Measurements from ENCODE around the gene PNLIPRP3.

Gene PNLIPRP3

DNA sequence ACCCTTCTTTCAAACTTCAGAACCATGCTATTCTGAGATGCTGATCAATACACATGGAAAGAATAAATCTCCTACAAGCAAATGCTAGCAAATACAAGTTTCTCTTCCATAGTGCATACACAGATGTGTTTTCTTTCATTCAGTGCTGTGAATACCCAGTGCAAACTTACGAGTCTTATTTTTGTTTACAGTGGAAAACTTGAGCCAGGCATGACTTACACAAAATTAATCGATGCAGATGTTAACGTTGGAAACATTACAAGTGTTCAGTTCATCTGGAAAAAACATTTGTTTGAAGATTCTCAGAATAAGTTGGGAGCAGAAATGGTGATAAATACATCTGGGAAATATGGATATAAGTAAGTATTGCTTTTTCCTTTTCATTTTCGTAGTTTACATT lies 48.8 kb downstream of the PNLIPRP3 start:
- Histone ChIP-seq H3K9ac (ENCODE audit: low read length) (no peak overlapping the region), H3K27ac (ENCODE audit: low read length) (no peak overlapping the region), H3K4me1 (ENCODE audit: control insufficient read depth, low read depth, low read length) (no peaks in the 10 kb centered on the region), H3K27me3 (ENCODE audit: control insufficient read depth, insufficient read depth, low read length) (no peaks in the 10 kb centered on the region), H3K4me3 (ENCODE audit: low read length) (no peak overlapping the region), H3K36me3 (ENCODE audit: control insufficient read depth, low read depth, low read length) (no peaks in the 10 kb centered on the region), H3K9me3 (ENCODE audit: control insufficient read depth, low read depth, low read length) (no peaks in the 10 kb centered on the region)

DNA sequence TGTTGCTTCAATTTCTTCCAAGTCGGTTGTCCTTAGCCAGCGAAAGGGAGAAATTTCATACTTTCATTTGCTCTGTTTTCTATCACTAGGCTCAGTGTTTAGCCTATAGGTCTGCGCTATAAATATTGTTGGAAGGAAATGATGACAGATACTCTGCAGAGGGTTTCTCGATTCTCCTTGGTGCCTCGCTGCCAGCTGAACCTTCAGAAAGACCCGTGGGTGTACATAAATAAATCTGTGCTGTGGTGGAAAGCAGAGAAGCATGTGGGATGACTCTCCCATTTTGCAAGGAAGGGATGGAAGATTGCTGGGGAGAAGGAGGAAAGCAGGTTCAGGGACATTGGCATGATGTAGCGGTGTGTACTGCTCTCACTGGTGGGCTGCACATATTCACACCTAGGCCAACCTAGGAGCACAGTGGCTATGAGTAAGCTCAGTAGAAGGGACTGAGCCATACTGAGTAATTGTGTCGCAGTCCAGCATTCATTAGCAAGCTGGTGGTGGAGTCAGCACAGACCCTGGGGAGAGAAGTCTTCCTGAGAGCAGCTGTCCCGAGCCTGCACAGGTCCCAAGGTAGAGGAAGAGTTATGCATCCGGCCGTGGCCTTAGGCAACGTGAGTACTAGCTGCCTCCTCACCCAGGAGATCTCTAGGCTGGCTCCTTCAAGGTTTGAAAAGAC lies 50.5 kb downstream of the PNLIPRP3 start:
- Histone ChIP-seq H3K4me1 (ENCODE audit: control insufficient read depth, low read depth, low read length) (no peaks in the 10 kb centered on the region), H3K9me3 (ENCODE audit: control insufficient read depth, low read depth, low read length) (no peaks in the 10 kb centered on the region), H3K4me3 (ENCODE audit: low read length) (no peak overlapping the region), H3K9ac (ENCODE audit: low read length) (no peak overlapping the region), H3K27ac (ENCODE audit: low read length) (no peak overlapping the region), H3K27me3 (ENCODE audit: control insufficient read depth, insufficient read depth, low read length) (no peaks in the 10 kb centered on the region), H3K36me3 (ENCODE audit: control insufficient read depth, low read depth, low read length) (no peaks in the 10 kb centered on the region)

DNA sequence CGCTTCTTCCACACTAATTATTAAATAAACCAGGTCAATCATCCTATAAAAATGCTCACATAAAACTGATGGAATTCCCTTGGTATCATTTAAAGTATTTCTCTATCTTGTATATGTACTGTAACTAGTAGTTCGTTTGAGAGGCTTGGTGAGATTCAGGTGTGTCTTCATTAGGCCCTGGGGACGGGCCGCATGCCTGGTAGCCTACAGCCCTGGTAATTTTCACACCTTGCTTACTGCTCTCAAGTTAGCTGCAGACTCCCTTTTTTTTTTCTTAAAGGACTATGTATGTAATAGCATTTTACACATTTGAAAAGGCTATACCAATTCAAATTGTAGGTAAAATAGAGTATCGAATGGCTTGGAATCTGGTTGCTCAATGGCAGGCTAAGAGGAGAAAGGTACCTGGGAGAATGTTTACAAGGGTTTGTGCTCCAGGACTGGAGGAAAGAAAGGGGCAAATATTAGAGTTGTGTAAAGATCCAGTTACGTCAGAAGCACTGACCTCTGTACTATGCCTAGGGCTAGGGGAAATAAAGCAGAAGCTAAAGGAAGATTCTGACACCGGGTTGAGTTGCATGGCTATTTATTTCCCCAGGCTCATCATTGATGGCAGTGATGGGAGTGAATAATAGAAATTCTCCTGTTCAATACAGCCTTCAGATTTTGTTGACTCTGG lies 59.3 kb downstream of the PNLIPRP3 start:
- Histone ChIP-seq H3K27me3 (ENCODE audit: control insufficient read depth, insufficient read depth, low read length) (no peaks in the 10 kb centered on the region), H3K9me3 (ENCODE audit: control insufficient read depth, low read depth, low read length) (no peaks in the 10 kb centered on the region), H3K4me1 (ENCODE audit: control insufficient read depth, low read depth, low read length) (peaks cover 4% of the 10 kb centered on the region), H3K27ac (ENCODE audit: low read length) (no peak overlapping the region), H3K36me3 (ENCODE audit: control insufficient read depth, low read depth, low read length) (no peaks in the 10 kb centered on the region), H3K9ac (ENCODE audit: low read length) (no peak overlapping the region), H3K4me3 (ENCODE audit: low read length) (no peak overlapping the region)

GRCh38 chr10:116487522-116488430 lies 60.1 kb downstream of the PNLIPRP3 start:
- peaks cover 4% of the 10 kb centered on the region for H3K4me1 ChIP-seq (ENCODE audit: control insufficient read depth, low read depth, low read length)
- no peaks in the 10 kb centered on the region for H3K36me3 ChIP-seq (ENCODE audit: control insufficient read depth, low read depth, low read length)
- H3K4me3 ChIP-seq (ENCODE audit: low read length), result no peak overlapping the region
- H3K27ac ChIP-seq (ENCODE audit: low read length), result no peak overlapping the region
- no peaks in the 10 kb centered on the region for H3K27me3 ChIP-seq (ENCODE audit: control insufficient read depth, insufficient read depth, low read length)
- no peak overlapping the region for H3K9ac ChIP-seq (ENCODE audit: low read length)
- no peaks in the 10 kb centered on the region for H3K9me3 ChIP-seq (ENCODE audit: control insufficient read depth, low read depth, low read length)

GRCh38 chr10:116489460-116489859 lies 61.8 kb downstream of the PNLIPRP3 start:
- peaks cover 4% of the 10 kb centered on the region for H3K4me1 ChIP-seq (ENCODE audit: control insufficient read depth, low read depth, low read length)
- H3K36me3 ChIP-seq (ENCODE audit: control insufficient read depth, low read depth, low read length), result no peaks in the 10 kb centered on the region
- H3K4me3 ChIP-seq (ENCODE audit: low read length), result no peak overlapping the region

DNA sequence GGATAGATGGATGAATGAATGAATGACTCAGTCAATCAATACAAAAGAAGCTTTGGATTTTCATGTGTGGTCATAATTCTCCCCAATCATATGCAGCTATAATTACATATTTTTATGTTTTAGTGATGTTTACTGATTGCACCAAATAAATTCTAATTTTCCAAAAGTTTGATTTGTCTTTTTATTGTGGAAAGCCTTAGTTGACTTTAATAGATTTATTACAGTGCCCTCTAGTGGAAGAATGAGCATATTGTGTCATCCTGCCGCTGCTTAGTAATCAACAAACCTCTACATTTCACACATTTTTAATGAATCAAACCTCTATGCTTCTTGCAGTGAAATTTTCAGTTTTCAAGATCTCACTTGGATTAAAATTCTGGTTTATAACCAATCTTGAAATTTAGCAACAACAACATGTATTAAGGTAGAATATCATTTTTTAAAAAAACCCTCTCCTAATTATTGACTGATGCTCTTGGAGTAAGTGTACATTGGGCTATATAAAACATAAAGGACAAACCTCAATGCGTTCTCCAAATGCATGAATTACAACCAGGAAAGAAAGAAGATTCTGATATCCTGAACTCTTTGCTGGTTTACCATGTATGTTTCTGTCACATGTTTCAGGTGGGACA lies 62.5 kb downstream of the PNLIPRP3 start:
- Histone ChIP-seq H3K9ac (ENCODE audit: low read length) (no peak overlapping the region), H3K27ac (ENCODE audit: low read length) (no peak overlapping the region), H3K36me3 (ENCODE audit: control insufficient read depth, low read depth, low read length) (no peaks in the 10 kb centered on the region), H3K27me3 (ENCODE audit: control insufficient read depth, insufficient read depth, low read length) (no peaks in the 10 kb centered on the region), H3K4me1 (ENCODE audit: control insufficient read depth, low read depth, low read length) (peaks cover 4% of the 10 kb centered on the region), H3K4me3 (ENCODE audit: low read length) (no peak overlapping the region), H3K9me3 (ENCODE audit: control insufficient read depth, low read depth, low read length) (no peaks in the 10 kb centered on the region)

More at GRCh38 chr10:116489460-116489859, 61.8 kb downstream of the PNLIPRP3 start:
- Histone ChIP-seq H3K27ac (ENCODE audit: low read length) (no peak overlapping the region), H3K9ac (ENCODE audit: low read length) (no peak overlapping the region), H3K27me3 (ENCODE audit: control insufficient read depth, insufficient read depth, low read length) (no peaks in the 10 kb centered on the region), H3K9me3 (ENCODE audit: control insufficient read depth, low read depth, low read length) (no peaks in the 10 kb centered on the region)

- Histone ChIP-seq H3K9me3 (ENCODE audit: control insufficient read depth, low read depth, low read length) (no peaks in the 10 kb centered on the region), H3K27ac (ENCODE audit: low read length) (no peak overlapping the region), H3K4me1 (ENCODE audit: control insufficient read depth, low read depth, low read length) (no peaks in the 10 kb centered on the region), H3K9ac (ENCODE audit: low read length) (no peak overlapping the region), H3K4me3 (ENCODE audit: low read length) (no peak overlapping the region), H3K36me3 (ENCODE audit: control insufficient read depth, low read depth, low read length) (no peaks in the 10 kb centered on the region), H3K27me3 (ENCODE audit: control insufficient read depth, insufficient read depth, low read length) (no peaks in the 10 kb centered on the region)
Observed at GRCh38 chr10:116504786-116505185, 77.1 kb downstream of the PNLIPRP3 start.

- H3K9ac ChIP-seq (ENCODE audit: low read length), result no peak overlapping the region
- no peak overlapping the region for H3K4me3 ChIP-seq (ENCODE audit: low read length)
- no peaks in the 10 kb centered on the region for H3K36me3 ChIP-seq (ENCODE audit: control insufficient read depth, low read depth, low read length)
- H3K9me3 ChIP-seq (ENCODE audit: control insufficient read depth, low read depth, low read length), result no peaks in the 10 kb centered on the region
- H3K27me3 ChIP-seq (ENCODE audit: control insufficient read depth, insufficient read depth, low read length), result no peaks in the 10 kb centered on the region
- no peak overlapping the region for H3K27ac ChIP-seq (ENCODE audit: low read length)
- H3K4me1 ChIP-seq (ENCODE audit: control insufficient read depth, low read depth, low read length), result no peaks in the 10 kb centered on the region
Observed at GRCh38 chr10:116510565-116510964, 82.9 kb downstream of the PNLIPRP3 start.

- H3K9ac ChIP-seq (ENCODE audit: low read length), result no peak overlapping the region
- H3K9me3 ChIP-seq (ENCODE audit: control insufficient read depth, low read depth, low read length), result no peaks in the 10 kb centered on the region
- H3K4me1 ChIP-seq (ENCODE audit: control insufficient read depth, low read depth, low read length), result no peaks in the 10 kb centered on the region
- H3K27me3 ChIP-seq (ENCODE audit: control insufficient read depth, insufficient read depth, low read length), result no peaks in the 10 kb centered on the region
- no peak overlapping the region for H3K4me3 ChIP-seq (ENCODE audit: low read length)
- H3K36me3 ChIP-seq (ENCODE audit: control insufficient read depth, low read depth, low read length), result no peaks in the 10 kb centered on the region
- H3K27ac ChIP-seq (ENCODE audit: low read length), result no peak overlapping the region
Observed at GRCh38 chr10:116511365-116511764, 83.7 kb downstream of the PNLIPRP3 start.

- Histone ChIP-seq H3K27me3 (ENCODE audit: control insufficient read depth, insufficient read depth, low read length) (no peaks in the 10 kb centered on the region), H3K27ac (ENCODE audit: low read length) (no peak overlapping the region), H3K9ac (ENCODE audit: low read length) (no peak overlapping the region), H3K4me1 (ENCODE audit: control insufficient read depth, low read depth, low read length) (no peaks in the 10 kb centered on the region), H3K4me3 (ENCODE audit: low read length) (no peak overlapping the region), H3K36me3 (ENCODE audit: control insufficient read depth, low read depth, low read length) (no peaks in the 10 kb centered on the region), H3K9me3 (ENCODE audit: control insufficient read depth, low read depth, low read length) (no peaks in the 10 kb centered on the region)
Observed at GRCh38 chr10:116521424-116522290, 94.0 kb downstream of the PNLIPRP3 start.

Data from iPS-18a (cell line).